Measurements from ENCODE around the gene AFF3. TPM values are rescaled to one million over a fixed set of nuclear protein-coding genes. Genes with fewer than 3 reads are reported as not detected.

The AFF3 gene
- total and polyA plus RNA-seq, 10 of the 15 experiments (the other 5 are each of a cell fraction or from before 2014, with no cell fraction given) = 0.26 to 5.5 (median 3.0) TPM

DNA sequence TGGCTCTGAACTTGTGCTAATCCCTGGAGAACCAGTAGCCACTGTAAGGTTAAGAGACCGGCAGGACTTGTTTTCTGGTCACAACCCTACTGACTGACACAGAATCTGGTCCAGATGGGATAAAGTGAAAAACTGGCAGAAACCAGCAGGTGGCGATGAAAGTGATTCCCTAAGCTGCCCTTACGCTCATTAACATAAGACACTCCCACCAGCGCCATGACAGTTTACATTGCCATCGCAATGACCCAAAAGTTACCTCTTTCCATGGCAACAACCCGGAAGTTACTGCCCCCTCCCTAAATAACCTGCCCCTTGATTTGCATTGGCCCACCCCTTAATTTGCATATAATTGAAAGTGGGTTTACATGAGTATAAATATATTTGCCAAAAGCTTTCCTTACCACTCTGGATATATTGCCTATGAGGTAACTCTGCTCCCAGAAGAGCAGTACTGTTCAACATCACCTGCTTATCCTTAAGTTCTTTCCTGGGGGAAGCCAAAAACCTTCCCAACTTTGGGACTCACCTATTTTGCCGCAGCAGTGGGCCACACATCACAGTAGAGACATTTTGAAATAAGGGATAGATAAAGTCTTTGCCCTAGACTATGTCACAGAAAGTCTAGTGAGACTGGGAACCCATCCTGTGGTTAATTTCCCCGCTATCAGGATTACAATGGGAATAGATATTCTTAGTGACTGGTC lies 35.8 kb upstream of the AFF3 start (continued):
- TF ChIP-seq POLR2A (IDR thresholded peaks at IDR 0.05; ENCODE audit: low read depth, low read length) (no peak), SMARCA5 (IDR thresholded peaks at IDR 0.05) (no peak), CHD1 (IDR thresholded peaks at IDR 0.05; ENCODE audit: low read depth, low read length) (no peak), EZH2 (IDR thresholded peaks at IDR 0.05; ENCODE audit: borderline replicate concordance, control insufficient read depth, low read depth, low read length) (no peak), ZNF217 (IDR thresholded peaks at IDR 0.05) (no peak), RELA (IDR thresholded peaks at IDR 0.05; ENCODE audit: borderline replicate concordance, partially characterized antibody) (no peak), CBX5 (IDR thresholded peaks at IDR 0.05; ENCODE audit: low read depth) (no peak), CREB1 (IDR thresholded peaks at IDR 0.05; ENCODE audit: low read depth) (no peak), NR2C1 (IDR thresholded peaks at IDR 0.05) (peak; percentile 56), YY1 (IDR thresholded peaks at IDR 0.05; ENCODE audit: low read depth, low read length) (peak; percentile 91), GABPA (IDR thresholded peaks at IDR 0.05; ENCODE audit: low read depth) (peak; percentile 59; the same call in 1 of the 2 replicates), BCL11A (IDR thresholded peaks at IDR 0.05; ENCODE audit: low read depth, low read length) (no peak), DPF2 (IDR thresholded peaks at IDR 0.05) (no peak), NRF1 (conservative IDR thresholded peaks at IDR 0.05; ENCODE audit: low read depth, low read length) (no peak), TARDBP (IDR thresholded peaks at IDR 0.05; ENCODE audit: borderline replicate concordance) (no peak), STAT1 (conservative IDR thresholded peaks at IDR 0.05) (no peak), HCFC1 (IDR thresholded peaks at IDR 0.05; ENCODE audit: low read length) (no peak)
- TF ChIP-seq, protein P1, sequence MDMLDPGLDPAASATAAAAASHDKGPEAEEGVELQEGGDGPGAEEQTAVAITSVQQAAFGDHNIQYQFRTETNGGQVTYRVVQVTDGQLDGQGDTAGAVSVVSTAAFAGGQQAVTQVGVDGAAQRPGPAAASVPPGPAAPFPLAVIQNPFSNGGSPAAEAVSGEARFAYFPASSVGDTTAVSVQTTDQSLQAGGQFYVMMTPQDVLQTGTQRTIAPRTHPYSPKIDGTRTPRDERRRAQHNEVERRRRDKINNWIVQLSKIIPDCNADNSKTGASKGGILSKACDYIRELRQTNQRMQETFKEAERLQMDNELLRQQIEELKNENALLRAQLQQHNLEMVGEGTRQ (IDR thresholded peaks at IDR 0.05; ENCODE audit: borderline replicate concordance, low read depth, low read length) = no peak
- TF ChIP-seq, protein P2, sequence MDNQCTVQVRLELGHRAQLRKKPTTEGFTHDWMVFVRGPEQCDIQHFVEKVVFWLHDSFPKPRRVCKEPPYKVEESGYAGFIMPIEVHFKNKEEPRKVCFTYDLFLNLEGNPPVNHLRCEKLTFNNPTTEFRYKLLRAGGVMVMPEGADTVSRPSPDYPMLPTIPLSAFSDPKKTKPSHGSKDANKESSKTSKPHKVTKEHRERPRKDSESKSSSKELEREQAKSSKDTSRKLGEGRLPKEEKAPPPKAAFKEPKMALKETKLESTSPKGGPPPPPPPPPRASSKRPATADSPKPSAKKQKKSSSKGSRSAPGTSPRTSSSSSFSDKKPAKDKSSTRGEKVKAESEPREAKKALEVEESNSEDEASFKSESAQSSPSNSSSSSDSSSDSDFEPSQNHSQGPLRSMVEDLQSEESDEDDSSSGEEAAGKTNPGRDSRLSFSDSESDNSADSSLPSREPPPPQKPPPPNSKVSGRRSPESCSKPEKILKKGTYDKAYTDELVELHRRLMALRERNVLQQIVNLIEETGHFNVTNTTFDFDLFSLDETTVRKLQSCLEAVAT (IDR thresholded peaks at IDR 0.05) = no peak

Measured in GM12878 (cell line).